CD4-positive, alpha-beta T cell treated with Interleukin-1 beta for 1 hour (primary cell): ENCODE results near the gene OR11G2.
"Not testable (repeated sequence)": the region's sequence is repeated elsewhere in the genome, so short reads cannot be mapped to it uniquely, and the experiment has no call there.

Experiments
- DNase-seq, 2 donors: peaks; one replicate each; pipeline ENCODE4 v3.0.0-alpha.2; 2020 to 2022

The OR11G2 gene

GRCh38 chr14:20228681-20229080, 38.0 kb downstream of the OR11G2 start, which contains the start of gene OR11H7:
OR11H7 (plus strand) TSS chr14:20228981.
- no peak for DNase-seq

DNA sequence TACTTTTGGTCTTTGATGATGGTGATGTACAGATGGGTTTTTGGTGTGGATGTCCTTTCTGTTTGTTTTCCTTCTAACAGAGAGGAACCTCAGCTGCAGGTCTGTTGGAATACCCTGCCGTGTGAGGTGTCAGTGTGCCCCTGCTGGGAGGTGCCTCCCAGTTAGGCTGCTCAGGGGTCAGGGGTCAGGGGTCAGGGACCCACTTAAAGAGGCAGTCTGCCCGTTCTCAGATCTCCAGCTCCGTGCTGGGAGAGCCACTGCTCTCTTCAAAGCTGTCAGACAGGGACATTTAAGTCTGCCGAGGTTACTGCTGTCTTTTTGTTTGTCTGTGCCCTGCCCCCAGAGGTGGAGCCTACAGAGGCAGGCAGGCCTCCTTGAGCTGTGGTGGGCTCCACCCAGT, 44.7 kb downstream of the OR11G2 start:
- not testable (repeated sequence) for DNase-seq

GRCh38 chr14:20247646-20248246, 57.0 kb downstream of the OR11G2 start:
- DNase-seq = peak in 1 of 2 donors; percentile 8
